Astrocyte (in vitro differentiated cells and primary cell): ENCODE data around the gene SPTB.

Source experiments
- EZH2 ChIP-seq: IDR thresholded peaks from 2 replicates; pipeline ENCODE4 v1.6.1; 2012; ENCODE audit warnings: mild to moderate bottlenecking, low read length, inconsistent platforms; ENCODE audit not compliant: insufficient read depth
- TF ChIP-seq, protein P1 (sequence below): IDR thresholded peaks from 2 replicates; pipeline ENCODE4 v1.5.1; 2011; ENCODE audit warnings: low read depth, mild to moderate bottlenecking, inconsistent platforms, low read length, moderate library complexity; ENCODE audit not compliant: insufficient read depth

DNA sequence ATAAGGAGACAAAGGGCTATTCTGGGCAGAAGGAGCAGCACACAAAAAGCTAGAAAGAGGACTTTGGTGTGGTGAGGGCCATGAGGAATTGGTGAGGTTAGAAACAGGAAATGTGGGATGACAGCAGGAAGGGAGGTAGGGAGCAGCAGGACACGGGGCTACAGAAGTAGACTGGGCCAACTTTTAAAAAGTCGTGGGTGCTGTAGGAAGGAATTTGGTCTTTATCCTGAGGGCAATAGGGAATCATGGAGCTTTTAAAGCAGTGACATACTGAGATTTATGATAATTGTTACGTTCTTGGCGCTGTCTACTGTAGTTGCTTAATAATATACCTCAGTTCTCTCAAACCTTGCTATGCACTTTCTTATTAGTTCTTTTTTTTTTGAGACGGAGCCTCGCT is 26.3 kb upstream of the SPTB start:
- TF ChIP-seq, protein P1, sequence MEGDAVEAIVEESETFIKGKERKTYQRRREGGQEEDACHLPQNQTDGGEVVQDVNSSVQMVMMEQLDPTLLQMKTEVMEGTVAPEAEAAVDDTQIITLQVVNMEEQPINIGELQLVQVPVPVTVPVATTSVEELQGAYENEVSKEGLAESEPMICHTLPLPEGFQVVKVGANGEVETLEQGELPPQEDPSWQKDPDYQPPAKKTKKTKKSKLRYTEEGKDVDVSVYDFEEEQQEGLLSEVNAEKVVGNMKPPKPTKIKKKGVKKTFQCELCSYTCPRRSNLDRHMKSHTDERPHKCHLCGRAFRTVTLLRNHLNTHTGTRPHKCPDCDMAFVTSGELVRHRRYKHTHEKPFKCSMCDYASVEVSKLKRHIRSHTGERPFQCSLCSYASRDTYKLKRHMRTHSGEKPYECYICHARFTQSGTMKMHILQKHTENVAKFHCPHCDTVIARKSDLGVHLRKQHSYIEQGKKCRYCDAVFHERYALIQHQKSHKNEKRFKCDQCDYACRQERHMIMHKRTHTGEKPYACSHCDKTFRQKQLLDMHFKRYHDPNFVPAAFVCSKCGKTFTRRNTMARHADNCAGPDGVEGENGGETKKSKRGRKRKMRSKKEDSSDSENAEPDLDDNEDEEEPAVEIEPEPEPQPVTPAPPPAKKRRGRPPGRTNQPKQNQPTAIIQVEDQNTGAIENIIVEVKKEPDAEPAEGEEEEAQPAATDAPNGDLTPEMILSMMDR, result no peak
- no peak for TF ChIP-seq EZH2
